Peyer's patch (tissue), 4 donors: ENCODE results near the gene TP53TG3E. TPM values are rescaled to one million over a fixed set of nuclear protein-coding genes. Genes with fewer than 3 reads are reported as not detected.
"Not testable (repeated sequence)": the region's sequence is repeated elsewhere in the genome, so short reads cannot be mapped to it uniquely, and the experiment has no call there.

ENCODE experiments used
- DNase-seq, 3 donors: peaks; one replicate each; pipeline ENCODE4 v3.0.0-alpha.2; 2017 to 2019
- H3K27ac ChIP-seq, 4 donors: fragments of 200-600 bp; sonication (generic); one replicate each; pipeline ENCODE4 v1.5.1; 2016 to 2019
- H3K27me3 ChIP-seq, 2 donors: fragments of 200-600 bp; sonication (generic); one replicate each; pipeline ENCODE4 v1.5.1; 2019
- H3K36me3 ChIP-seq, 3 donors: fragments of 200-600 bp; sonication (generic); one replicate each; pipeline ENCODE4 v1.5.1; 2016 to 2019
- H3K4me1 ChIP-seq, 4 donors: fragments of 200-600 bp; sonication (generic); one replicate each; pipeline ENCODE4 v1.5.1; 2016 to 2019
- H3K4me3 ChIP-seq, 4 donors: fragments of 200-600 bp; sonication (generic); 1 replicate in 3 of 4; 2 replicates in 1 of 4; pipeline ENCODE4 v1.5.1; 2016 to 2019; ENCODE audit warnings: mild to moderate bottlenecking in 1 of 4
- H3K9me3 ChIP-seq, 4 donors: fragments of 200-600 bp; sonication (generic); one replicate each; pipeline ENCODE4 v1.5.1; 2016 to 2019; ENCODE audit warnings: mild to moderate bottlenecking in 1 of 4
- small RNA-seq, 2 donors: library from RNA; depleted of rRNA; stranded (forward); fragments of <200 nt; gene quantifications; one replicate each; pipeline ENCODE3, GENCODE V24; 2016
- total RNA-seq, 4 donors: library from RNA; depleted of rRNA; stranded (reverse); fragments of >200 nt; gene quantifications; one replicate each; pipeline ENCODE4 v1.1.0, GENCODE V29; 2016

The TP53TG3E gene, protein sequence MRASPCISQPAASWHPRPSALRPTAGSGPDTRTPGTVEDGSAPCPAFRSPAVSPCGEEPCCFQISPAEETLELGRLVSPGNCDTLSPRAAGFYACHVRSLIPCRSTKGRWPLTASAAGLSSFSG
- not detected for total RNA-seq

DNA sequence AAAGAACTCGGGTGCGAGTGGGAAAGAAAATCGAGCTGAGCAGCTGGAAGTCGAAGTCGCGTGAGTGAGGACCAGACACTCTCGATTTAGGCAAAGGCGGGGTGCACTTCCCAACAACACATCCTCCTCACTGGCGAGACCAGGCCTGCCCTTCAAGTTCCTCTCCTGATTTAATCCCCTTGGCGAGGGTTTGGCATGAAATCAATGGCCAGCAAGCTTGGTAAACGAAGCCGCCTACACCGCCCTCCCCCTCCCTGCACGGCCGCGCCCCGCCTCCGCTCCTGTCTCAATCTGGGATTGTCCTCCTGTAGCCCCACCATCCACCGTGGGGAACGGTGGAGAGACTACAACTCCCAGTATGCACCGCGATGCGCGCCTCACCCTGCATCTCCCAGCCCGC lies at the start of gene TP53TG3E:
TP53TG3E (plus strand) TSS at position 301 of the 400 bp plus-strand sequence; CDS start at position 369, 68 bp downstream.
- H3K27ac ChIP-seq, DNase-seq, H3K4me1 ChIP-seq, H3K27me3 ChIP-seq, H3K9me3 ChIP-seq, H3K36me3 ChIP-seq, H3K4me3 ChIP-seq: not testable (repeated sequence)

DNA sequence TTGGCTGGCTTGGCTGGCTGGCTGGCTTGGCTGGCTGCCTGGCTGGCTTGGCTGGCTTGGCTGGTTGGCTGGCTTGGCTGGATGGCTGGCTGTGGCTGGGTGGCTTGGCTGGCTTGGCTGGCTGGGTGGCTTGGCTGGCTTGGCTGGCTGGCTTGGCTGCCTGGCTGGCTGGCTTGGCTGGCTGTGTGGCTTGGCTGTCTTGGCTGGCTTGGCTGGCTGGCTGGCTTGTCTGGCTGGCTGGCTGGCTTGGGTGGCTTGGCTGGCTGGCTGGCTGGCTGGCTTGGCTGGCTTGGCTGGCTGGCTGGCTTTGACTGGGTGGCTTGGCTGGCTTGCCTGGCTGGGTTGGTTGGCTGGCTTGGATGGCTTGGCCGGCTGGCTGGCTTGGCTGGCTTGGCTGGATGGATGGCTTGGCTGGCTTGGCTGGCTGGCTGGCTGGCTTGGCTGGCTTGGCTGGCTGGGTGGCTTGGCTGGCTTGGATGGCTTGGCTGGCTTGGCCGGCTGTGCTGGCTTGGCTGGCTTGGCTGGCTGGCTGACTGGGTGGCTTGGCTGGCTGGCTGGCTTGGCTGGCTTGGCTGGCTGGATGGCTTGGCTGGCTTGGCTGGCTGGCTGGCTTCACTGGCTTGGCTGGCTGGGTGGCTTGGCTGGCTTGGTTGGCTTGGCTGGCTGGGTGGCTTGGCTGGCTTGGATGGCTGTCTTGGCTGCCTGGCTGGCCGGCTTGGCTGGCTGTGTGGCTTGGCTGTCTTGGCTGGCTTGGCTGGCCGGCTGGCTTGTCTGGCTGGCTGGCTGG lies 32.3 kb downstream of the TP53TG3E start:
- DNase-seq: peak in 2 of 3 donors; percentile 35 to 81

DNA sequence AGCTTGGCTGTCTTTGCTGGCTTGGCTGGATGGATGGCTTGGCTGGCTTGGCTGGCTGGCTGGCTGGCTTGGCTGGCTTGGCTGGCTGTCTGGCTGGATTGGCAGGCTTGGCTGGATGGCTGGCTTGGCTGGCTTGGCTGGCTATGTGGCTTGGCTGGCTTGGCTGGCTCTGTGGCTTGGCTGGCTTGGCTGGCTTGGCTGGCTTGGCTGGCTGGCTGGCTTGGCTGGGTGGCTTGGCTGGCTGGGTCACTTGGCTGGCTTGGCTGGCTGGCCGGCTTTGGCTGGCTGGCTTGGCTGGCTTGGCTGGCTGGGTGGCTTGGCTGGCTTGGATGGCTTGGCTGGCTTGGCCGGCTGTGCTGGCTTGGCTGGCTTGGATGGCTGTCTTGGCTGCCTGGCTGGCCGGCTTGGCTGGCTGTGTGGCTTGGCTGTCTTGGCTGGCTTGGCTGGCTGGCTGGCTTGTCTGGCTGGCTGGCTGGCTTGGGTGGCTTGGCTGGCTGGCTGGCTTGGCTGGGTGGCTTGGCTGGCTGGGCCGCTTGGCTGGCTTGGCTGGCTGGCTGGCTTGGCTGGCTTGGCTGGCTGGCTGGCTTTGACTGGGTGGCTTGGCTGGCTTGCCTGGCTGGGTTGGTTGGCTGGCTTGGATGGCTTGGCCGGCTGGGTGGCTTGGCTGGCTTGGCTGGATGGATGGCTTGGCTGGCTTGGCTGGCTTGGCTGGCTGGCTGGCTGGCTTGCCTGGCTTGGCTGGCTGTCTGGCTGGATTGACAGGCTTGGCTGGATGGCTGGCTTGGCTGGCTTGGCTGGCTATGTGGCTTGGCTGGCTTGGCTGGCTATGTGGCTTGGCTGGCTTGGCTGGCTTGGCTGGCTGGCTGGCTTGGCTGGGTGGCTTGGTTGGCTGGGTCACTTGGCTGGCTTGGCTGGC lies 33.8 kb downstream of the TP53TG3E start:
- not testable (repeated sequence) for H3K27me3 ChIP-seq, H3K36me3 ChIP-seq, H3K4me1 ChIP-seq, H3K4me3 ChIP-seq, H3K27ac ChIP-seq
- peak in 2 of 3 donors; percentile 49 to 80 for DNase-seq
- peaks cover 0 to 22% (median 5%) of the 10 kb centered on the region in 4 donors for H3K9me3 ChIP-seq

More for the DNA sequence above, 32.3 kb downstream of the TP53TG3E start:
- not testable (repeated sequence) for H3K27me3 ChIP-seq, H3K36me3 ChIP-seq, H3K4me3 ChIP-seq, H3K4me1 ChIP-seq, H3K27ac ChIP-seq
- H3K9me3 ChIP-seq: peaks cover 0 to 22% (median 5%) of the 10 kb centered on the region in 4 donors

DNA sequence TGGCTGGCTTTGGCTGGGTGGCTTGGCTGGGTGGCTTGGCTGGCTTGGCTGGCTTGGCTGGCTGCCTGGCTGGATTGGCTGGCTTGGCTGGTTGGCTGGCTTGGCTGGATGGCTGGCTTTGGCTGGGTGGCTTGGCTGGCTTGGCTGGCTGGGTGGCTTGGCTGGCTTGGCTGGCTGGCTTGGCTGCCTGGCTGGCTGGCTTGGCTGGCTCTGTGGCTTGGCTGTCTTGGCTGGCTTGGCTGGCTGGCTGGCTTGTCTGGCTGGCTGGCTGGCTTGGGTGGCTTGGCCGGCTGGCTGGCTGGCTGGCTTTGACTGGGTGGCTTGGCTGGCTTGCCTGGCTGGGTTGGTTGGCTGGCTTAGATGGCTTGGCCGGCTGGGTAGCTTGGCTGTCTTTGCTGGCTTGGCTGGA lies 34.4 kb downstream of the TP53TG3E start:
- H3K9me3 ChIP-seq: peaks cover 0 to 22% (median 5%) of the 10 kb centered on the region in 4 donors
- not testable (repeated sequence) for H3K4me1 ChIP-seq, H3K36me3 ChIP-seq, H3K27ac ChIP-seq, H3K4me3 ChIP-seq, H3K27me3 ChIP-seq
- DNase-seq: peak in 2 of 3 donors; percentile 17 to 67

DNA sequence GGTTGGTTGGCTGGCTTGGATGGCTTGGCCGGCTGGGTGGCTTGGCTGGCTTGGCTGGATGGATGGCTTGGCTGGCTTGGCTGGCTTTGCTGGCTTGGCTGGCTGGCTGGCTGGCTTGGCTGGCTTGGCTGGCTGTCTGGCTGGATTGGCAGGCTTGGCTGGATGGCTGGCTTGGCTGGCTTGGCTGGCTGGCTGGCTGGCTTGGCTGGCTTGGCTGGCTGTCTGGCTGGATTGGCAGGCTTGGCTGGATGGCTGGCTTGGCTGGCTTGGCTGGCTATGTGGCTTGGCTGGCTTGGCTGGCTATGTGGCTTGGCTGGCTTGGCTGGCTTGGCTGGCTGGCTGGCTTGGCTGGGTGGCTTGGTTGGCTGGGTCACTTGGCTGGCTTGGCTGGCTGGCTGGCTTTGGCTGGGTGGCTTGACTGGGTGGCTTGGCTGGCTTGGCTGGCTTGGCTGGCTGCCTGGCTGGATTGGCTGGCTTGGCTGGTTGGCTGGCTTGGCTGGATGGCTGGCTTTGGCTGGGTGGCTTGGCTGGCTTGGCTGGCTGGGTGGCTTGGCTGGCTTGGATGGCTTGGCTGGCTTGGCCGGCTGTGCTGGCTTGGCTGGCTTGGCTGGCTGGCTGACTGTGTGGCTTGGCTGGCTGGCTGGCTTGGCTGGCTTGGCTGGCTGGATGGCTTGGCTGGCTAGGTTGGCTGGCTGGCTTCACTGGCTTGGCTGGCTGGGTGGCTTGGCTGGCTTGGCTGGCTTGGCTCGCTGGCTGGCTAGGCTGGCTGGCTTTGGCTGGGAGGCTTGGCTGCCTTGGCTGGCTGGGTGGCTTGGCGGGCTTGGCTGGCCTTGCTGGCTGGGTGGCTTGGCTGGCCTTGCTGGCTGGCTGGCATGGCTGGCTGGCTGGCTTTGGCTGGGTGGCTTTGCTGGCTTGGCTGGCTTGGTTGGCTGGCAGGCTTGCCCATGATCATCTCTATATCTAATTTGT lies 35.3 kb downstream of the TP53TG3E start:
- H3K36me3 ChIP-seq, H3K27me3 ChIP-seq, H3K27ac ChIP-seq, H3K4me1 ChIP-seq, H3K4me3 ChIP-seq: not testable (repeated sequence)
- peak in 2 of 3 donors; percentile 38 to 74 for DNase-seq
- H3K9me3 ChIP-seq: peaks cover 0 to 22% (median 5%) of the 10 kb centered on the region in 4 donors

Small RNAs within 50 kb of the gene (small RNA-seq; reads per million reads assigned to genes)
- 0 reads per million in 2 donors for gene AC141257.3

Other genes starting within 250 kb of the TP53TG3E start
- not detected for gene TP53TG3C, start 110.1 kb upstream of the TP53TG3E start, total RNA-seq
- not detected for gene TP53TG3B, start 56.5 kb downstream of the TP53TG3E start, total RNA-seq
- gene TP53TG3F, start 155.3 kb downstream of the TP53TG3E start, total RNA-seq: not detected